ENCODE results near the gene UGT2B10.

DNA sequence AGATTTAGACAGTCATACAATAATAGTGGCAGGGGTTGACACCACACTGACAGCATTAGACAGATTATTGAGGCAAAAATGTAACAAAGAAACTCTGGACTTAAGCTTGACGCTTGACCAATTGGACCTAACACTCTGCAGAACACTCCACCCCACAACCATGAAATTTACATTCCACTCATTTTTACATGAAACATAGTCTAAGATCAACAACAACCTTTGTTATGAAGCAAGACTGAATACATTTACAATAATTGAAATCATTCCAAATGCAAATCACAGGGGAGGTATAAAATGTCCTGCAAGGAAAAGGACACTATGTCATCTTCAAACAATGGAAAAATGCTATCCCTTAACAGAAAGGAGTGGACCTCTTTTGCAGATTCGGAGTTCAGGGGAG lies 4.9 kb upstream of the UGT2B10 start:
- TF ChIP-seq, protein P1, sequence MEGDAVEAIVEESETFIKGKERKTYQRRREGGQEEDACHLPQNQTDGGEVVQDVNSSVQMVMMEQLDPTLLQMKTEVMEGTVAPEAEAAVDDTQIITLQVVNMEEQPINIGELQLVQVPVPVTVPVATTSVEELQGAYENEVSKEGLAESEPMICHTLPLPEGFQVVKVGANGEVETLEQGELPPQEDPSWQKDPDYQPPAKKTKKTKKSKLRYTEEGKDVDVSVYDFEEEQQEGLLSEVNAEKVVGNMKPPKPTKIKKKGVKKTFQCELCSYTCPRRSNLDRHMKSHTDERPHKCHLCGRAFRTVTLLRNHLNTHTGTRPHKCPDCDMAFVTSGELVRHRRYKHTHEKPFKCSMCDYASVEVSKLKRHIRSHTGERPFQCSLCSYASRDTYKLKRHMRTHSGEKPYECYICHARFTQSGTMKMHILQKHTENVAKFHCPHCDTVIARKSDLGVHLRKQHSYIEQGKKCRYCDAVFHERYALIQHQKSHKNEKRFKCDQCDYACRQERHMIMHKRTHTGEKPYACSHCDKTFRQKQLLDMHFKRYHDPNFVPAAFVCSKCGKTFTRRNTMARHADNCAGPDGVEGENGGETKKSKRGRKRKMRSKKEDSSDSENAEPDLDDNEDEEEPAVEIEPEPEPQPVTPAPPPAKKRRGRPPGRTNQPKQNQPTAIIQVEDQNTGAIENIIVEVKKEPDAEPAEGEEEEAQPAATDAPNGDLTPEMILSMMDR (IDR thresholded peaks at IDR 0.05; ENCODE audit: low read depth, low read length): no peak
- no peak for TF ChIP-seq EZH2phosphoT487 (IDR thresholded peaks at IDR 0.05; ENCODE audit: low read depth)
